Endothelial cell of umbilical vein (primary cell): ENCODE results near the gene RTKN. TPM values are rescaled to one million over a fixed set of nuclear protein-coding genes. Genes with fewer than 3 reads are reported as not detected.

Experiments used
- BruUV-seq: library from RNA; stranded (reverse); fragments of 400-500 nt; replicated peaks from 2 replicates; lab custom pipeline; 2021; lab: Mats Ljungman, UMichigan
- CTCF ChIA-PET: fragments of 300-600, 350-600 bp; sonication (Branson Sonifier 250); formaldehyde crosslinking; loops from one replicate; lab custom pipeline; 2021; ENCODE audit warnings: antibody characterized with exemption, inconsistent platforms; lab: Charles Lee
- POLR2A ChIA-PET: fragments of 300-600, 350-600 bp; sonication (Branson Sonifier 250); formaldehyde crosslinking; loops from one replicate; lab custom pipeline; 2021; ENCODE audit warnings: antibody characterized with exemption, inconsistent platforms; lab: Charles Lee
- DNase-seq: peaks from one replicate; pipeline ENCODE4 v3.0.0-alpha.2; 2011; ENCODE audit warnings: low read depth, low spot score
- FAIRE-seq: peaks from 2 replicates; lab custom pipeline; 2011; peaks lifted over from hg19 to GRCh38; lab: Jason Lieb, UNC
- H2AFZ ChIP-seq: 2 replicates; pipeline ENCODE4 v1.6.0; 2012; ENCODE audit warnings: low read depth, low read length, control low read depth, inconsistent platforms
- H3K27ac ChIP-seq: 2 replicates; pipeline ENCODE4 v1.5.1; 2011; ENCODE audit warnings: low read depth, mild to moderate bottlenecking, control low read depth, low read length, moderate library complexity; ENCODE audit not compliant: insufficient read depth
- H3K27me3 ChIP-seq, 2 experiments: 2 replicates each; pipeline versions ENCODE4 v1.6.0 to v1.6.1; 2011; ENCODE audit warnings: low read length in 2 of 2, mixed read lengths in 1 of 2; ENCODE audit not compliant: control insufficient read depth in 2 of 2, insufficient read depth in 2 of 2
- H3K36me3 ChIP-seq, 2 experiments: 2 replicates in 1 of 2; 3 replicates in 1 of 2; pipeline ENCODE4 v1.5.1; 2011; ENCODE audit warnings: low read length in 2 of 2, mild to moderate bottlenecking in 1 of 2, moderate library complexity in 1 of 2; ENCODE audit not compliant: control insufficient read depth in 2 of 2, insufficient read depth in 2 of 2; ENCODE audit errors: extremely low read depth in 1 of 2
- H3K4me1 ChIP-seq: 3 replicates; pipeline ENCODE4 v1.5.1; 2011; ENCODE audit warnings: mild to moderate bottlenecking, low read length; ENCODE audit not compliant: control insufficient read depth, insufficient read depth; ENCODE audit errors: extremely low read depth
- H3K4me2 ChIP-seq: 2 replicates; pipeline ENCODE4 v1.6.1; 2011; ENCODE audit warnings: low read length, control low read depth, mixed read lengths; ENCODE audit not compliant: insufficient read depth
- H3K4me3 ChIP-seq, 3 experiments: fragments of 200-600 bp in 1 of 3; sonication (generic), shearing (Covaris generic) in 1 of 3; replicated peaks in 1 of 3; 2 replicates each; pipeline ENCODE4 v1.5.1; 2011 to 2016; ENCODE audit warnings: control low read depth in 3 of 3, low read length in 3 of 3, mild to moderate bottlenecking in 2 of 3, inconsistent platforms in 1 of 3, low read depth in 1 of 3, moderate library complexity in 1 of 3; ENCODE audit not compliant: insufficient read depth in 1 of 3
- H3K79me2 ChIP-seq: 2 replicates; pipeline ENCODE4 v1.6.0; 2012; ENCODE audit warnings: low read length, inconsistent platforms; ENCODE audit not compliant: control insufficient read depth, insufficient read depth
- H3K9ac ChIP-seq: replicated peaks from 2 replicates; pipeline ENCODE3; 2011; ENCODE audit warnings: low read length, control low read depth; ENCODE audit not compliant: insufficient read depth; ENCODE audit errors: extremely low read depth
- H3K9me1 ChIP-seq: replicated peaks from 3 replicates; pipeline ENCODE4 v1.6.0; 2011; ENCODE audit warnings: mild to moderate bottlenecking, low read length; ENCODE audit not compliant: control insufficient read depth, insufficient read depth; ENCODE audit errors: extremely low read depth
- H3K9me3 ChIP-seq: replicated peaks from 2 replicates; pipeline ENCODE4 v1.5.1; 2012; ENCODE audit warnings: low read length, inconsistent platforms; ENCODE audit not compliant: control insufficient read depth, insufficient read depth
- H4K20me1 ChIP-seq: replicated peaks from 2 replicates; pipeline ENCODE3; 2011; ENCODE audit warnings: mild to moderate bottlenecking, low read length; ENCODE audit not compliant: control insufficient read depth, insufficient read depth; ENCODE audit errors: extremely low read depth
- EZH2 ChIP-seq: IDR thresholded peaks from 2 replicates; pipeline ENCODE4 v1.6.1; 2012; ENCODE audit warnings: borderline replicate concordance, low read depth, mild to moderate bottlenecking, moderate library complexity, low read length, inconsistent platforms; ENCODE audit not compliant: severe bottlenecking
- FOS ChIP-seq: IDR thresholded peaks from 2 replicates; pipeline ENCODE4 v1.6.1; 2011; ENCODE audit warnings: mild to moderate bottlenecking, low read length, moderate library complexity, borderline replicate concordance; ENCODE audit not compliant: insufficient read depth
- GATA2 ChIP-seq: IDR thresholded peaks from 2 replicates; pipeline ENCODE4 v1.7.0; 2011; ENCODE audit warnings: low read depth, mild to moderate bottlenecking, moderate library complexity, mixed read lengths, low read length; ENCODE audit not compliant: insufficient read length, insufficient read depth
- JUN ChIP-seq: IDR thresholded peaks from 2 replicates; pipeline ENCODE4 v1.6.1; 2011; ENCODE audit warnings: borderline replicate concordance, low read depth; ENCODE audit not compliant: insufficient read length, insufficient read depth
- MYC ChIP-seq: IDR thresholded peaks from one replicate; pipeline ENCODE4 v1.6.1; 2011; ENCODE audit warnings: mild to moderate bottlenecking, low read depth, low read length
- POLR2A ChIP-seq: IDR thresholded peaks from 2 replicates; pipeline ENCODE4 v1.6.1; 2012; ENCODE audit warnings: low read depth, mild to moderate bottlenecking, control low read depth, low read length
- POLR2AphosphoS5 ChIP-seq: IDR thresholded peaks from 2 replicates; pipeline ENCODE4 v1.6.1; 2012; ENCODE audit warnings: low read depth, mild to moderate bottlenecking, control low read depth, low read length, moderate library complexity; ENCODE audit not compliant: insufficient read depth
- dilution Hi-C: fragments of 300-500 bp; cut with MboI; formaldehyde crosslinking; loops from one replicate; pipeline ENCODE4 v1.15.0; 2019; ENCODE audit warnings: low sequenced_read_pairs; ENCODE audit not compliant: extremely low pct_ligation_motif_present
- intact Hi-C: fragments of 100-400 bp; cut with micrococcal nuclease; formaldehyde crosslinking; loops from one replicate; pipeline ENCODE4 v1.10.0; 2022
- polyA plus RNA-seq, 4 experiments: library from polyadenylated mRNA; depleted of rRNA in 3 of 4; stranded (reverse) in 3 of 4; unstranded in 1 of 4; fragments of >200 nt; gene quantifications; 2 replicates each; pipeline versions ENCODE4 v1.2.1 to v1.2.3, GENCODE V29; 2011 to 2012; ENCODE audit warnings: missing spikeins in 1 of 4
- total RNA-seq: library from RNA; stranded (reverse); gene quantifications from 2 replicates; pipeline ENCODE4 v1.2.3, GENCODE V29; 2021
- TF ChIP-seq, protein P1 (sequence below), 2 donors: IDR thresholded peaks; 1 replicate in 1 of 2; 2 replicates in 1 of 2; pipeline ENCODE4 v1.5.1; 2011; ENCODE audit warnings: low read length in 2 of 2, mild to moderate bottlenecking in 2 of 2, moderate library complexity in 2 of 2, control low read depth in 1 of 2, inconsistent platforms in 1 of 2, low read depth in 1 of 2; ENCODE audit not compliant: insufficient read depth in 1 of 2; ENCODE audit errors: extremely low read depth in 1 of 2
- TF ChIP-seq, protein P2 (sequence below): IDR thresholded peaks from 2 replicates; pipeline ENCODE4 v1.6.1; 2011; ENCODE audit not compliant: insufficient read depth, insufficient read length

The RTKN gene
- total and polyA plus RNA-seq, 2 donors (not counting 3 experiments of a cell fraction or from before 2014, with no cell fraction given): 20.0 to 20.7 TPM

DNA sequence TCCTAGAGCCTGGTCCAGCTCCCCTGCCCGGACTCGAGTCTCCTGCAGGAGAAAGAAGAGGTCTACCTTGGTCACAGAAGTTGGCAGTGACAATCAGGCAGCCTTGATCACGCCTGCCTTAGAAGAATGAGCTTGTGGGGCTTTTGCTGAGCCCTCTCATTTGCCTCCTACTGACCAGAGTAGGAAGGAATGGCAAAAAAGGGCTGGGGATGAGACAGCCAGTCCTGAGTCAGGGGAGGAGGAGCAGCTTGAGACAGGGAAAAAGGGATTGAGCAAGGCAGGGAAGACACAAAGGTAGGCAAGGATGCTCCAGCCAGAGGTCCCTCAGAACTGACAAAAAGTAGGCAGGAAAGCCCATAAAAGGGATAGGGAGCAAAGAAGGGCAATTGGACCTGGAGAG is 14.2 kb downstream of the RTKN start:
- H4K20me1 ChIP-seq: no peaks in the 10 kb centered on the region
- POLR2A ChIA-PET: no interaction called here
- intact Hi-C loops (no loop called here), dilution Hi-C loops (no loop called here)
- no peak overlapping the region for H3K4me2 ChIP-seq
- TF ChIP-seq POLR2AphosphoS5 (no peak), EZH2 (no peak), FOS (no peak), MYC (no peak), JUN (no peak), GATA2 (no peak), POLR2A (no peak)
- TF ChIP-seq, protein P1, sequence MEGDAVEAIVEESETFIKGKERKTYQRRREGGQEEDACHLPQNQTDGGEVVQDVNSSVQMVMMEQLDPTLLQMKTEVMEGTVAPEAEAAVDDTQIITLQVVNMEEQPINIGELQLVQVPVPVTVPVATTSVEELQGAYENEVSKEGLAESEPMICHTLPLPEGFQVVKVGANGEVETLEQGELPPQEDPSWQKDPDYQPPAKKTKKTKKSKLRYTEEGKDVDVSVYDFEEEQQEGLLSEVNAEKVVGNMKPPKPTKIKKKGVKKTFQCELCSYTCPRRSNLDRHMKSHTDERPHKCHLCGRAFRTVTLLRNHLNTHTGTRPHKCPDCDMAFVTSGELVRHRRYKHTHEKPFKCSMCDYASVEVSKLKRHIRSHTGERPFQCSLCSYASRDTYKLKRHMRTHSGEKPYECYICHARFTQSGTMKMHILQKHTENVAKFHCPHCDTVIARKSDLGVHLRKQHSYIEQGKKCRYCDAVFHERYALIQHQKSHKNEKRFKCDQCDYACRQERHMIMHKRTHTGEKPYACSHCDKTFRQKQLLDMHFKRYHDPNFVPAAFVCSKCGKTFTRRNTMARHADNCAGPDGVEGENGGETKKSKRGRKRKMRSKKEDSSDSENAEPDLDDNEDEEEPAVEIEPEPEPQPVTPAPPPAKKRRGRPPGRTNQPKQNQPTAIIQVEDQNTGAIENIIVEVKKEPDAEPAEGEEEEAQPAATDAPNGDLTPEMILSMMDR (IDR thresholded peaks at IDR 0.05; ENCODE audit: extremely low read depth in 1 of 2, insufficient read depth in 1 of 2, low read depth in 1 of 2, low read length in 2 of 2): no peak
- TF ChIP-seq, protein P2, sequence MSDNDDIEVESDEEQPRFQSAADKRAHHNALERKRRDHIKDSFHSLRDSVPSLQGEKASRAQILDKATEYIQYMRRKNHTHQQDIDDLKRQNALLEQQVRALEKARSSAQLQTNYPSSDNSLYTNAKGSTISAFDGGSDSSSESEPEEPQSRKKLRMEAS: no peak
- no peak overlapping the region for H3K9ac ChIP-seq
- H3K27me3 ChIP-seq: no peaks in the 10 kb centered on the region
- CTCF ChIA-PET: interaction anchor here (0.9 to 1.1 kb wide), 3 partner anchors 13 to 27 kb away, joined by 3 to 4 read pairs (median 3); no protein-coding TSS in a partner anchor
- BruUV-seq: no TSS peak
- H2AFZ ChIP-seq: no peak overlapping the region
- no peak for DNase-seq
- no peak for FAIRE-seq
- peaks cover 4 to 35% of the 10 kb centered on the region in 2 experiments for H3K36me3 ChIP-seq
- H3K4me3 ChIP-seq: no peak overlapping the region
- no peaks in the 10 kb centered on the region for H3K9me1 ChIP-seq
- H3K79me2 ChIP-seq: no peaks in the 10 kb centered on the region
- no peak overlapping the region for H3K27ac ChIP-seq
- no peaks in the 10 kb centered on the region for H3K9me3 ChIP-seq
- H3K4me1 ChIP-seq: no peaks in the 10 kb centered on the region
